ENCODE data around the gene TRIM9. TPM values are rescaled to one million over a fixed set of nuclear protein-coding genes. Genes with fewer than 3 reads are reported as not detected.

Gene TRIM9
- total RNA-seq, 1 donor from 2014 or later = under 0.01 TPM

DNA sequence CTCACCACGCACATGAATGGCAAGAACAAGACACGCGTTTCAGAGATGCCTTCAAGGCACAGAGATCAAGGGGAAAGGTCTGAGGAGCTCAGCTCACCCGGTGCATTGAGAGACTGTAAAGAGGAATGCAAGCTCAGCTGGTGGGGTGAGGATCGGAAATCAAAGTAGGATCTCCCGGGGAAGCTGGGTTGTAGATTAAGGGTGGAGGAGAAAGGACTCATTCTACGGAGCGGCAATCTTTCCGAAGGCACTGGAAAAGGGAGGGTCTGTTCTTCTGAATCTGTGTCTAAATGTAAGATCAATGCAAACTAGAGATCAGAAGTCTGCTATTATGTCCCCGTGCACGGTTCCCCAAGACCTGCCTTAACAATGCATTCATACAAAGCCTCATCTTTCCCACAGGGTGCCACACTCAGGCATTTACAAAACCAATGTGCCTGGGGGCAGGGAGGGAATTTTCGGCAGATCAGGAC is 109.0 kb downstream of the TRIM9 start:
- no peak for DNase-seq (ENCODE audit: low read depth)
- no peak overlapping the region for H3K4me3 ChIP-seq (ENCODE audit: low read depth, low read length)
- TF ChIP-seq CTCF (IDR thresholded peaks at IDR 0.05; ENCODE audit: insufficient read depth, low read length, severe bottlenecking) = no peak
- no peaks in the 10 kb centered on the region for H3K36me3 ChIP-seq (ENCODE audit: control insufficient read depth, insufficient read depth, low read length)
- peaks cover 3% of the 10 kb centered on the region for H3K27me3 ChIP-seq (ENCODE audit: control insufficient read depth, insufficient read depth, low read length)
- no peak for FAIRE-seq

GRCh38 chr14:50985124-50985858 is 109.6 kb downstream of the TRIM9 start:
- peaks cover 7% of the 10 kb centered on the region for H3K27me3 ChIP-seq (ENCODE audit: control insufficient read depth, insufficient read depth, low read length)
- H3K4me3 ChIP-seq (ENCODE audit: low read depth, low read length) = no peak overlapping the region
- FAIRE-seq = no peak
- H3K36me3 ChIP-seq (ENCODE audit: control insufficient read depth, insufficient read depth, low read length) = no peaks in the 10 kb centered on the region
- no peak for DNase-seq (ENCODE audit: low read depth)
- no peak for TF ChIP-seq CTCF (IDR thresholded peaks at IDR 0.05; ENCODE audit: insufficient read depth, low read length, severe bottlenecking)

GRCh38 chr14:50984036-50984710 is 110.7 kb downstream of the TRIM9 start:
- DNase-seq (ENCODE audit: low read depth) = no peak
- no peak for FAIRE-seq
- TF ChIP-seq CTCF (IDR thresholded peaks at IDR 0.05; ENCODE audit: insufficient read depth, low read length, severe bottlenecking) = no peak
- no peaks in the 10 kb centered on the region for H3K36me3 ChIP-seq (ENCODE audit: control insufficient read depth, insufficient read depth, low read length)
- no peak overlapping the region for H3K4me3 ChIP-seq (ENCODE audit: low read depth, low read length)
- H3K27me3 ChIP-seq (ENCODE audit: control insufficient read depth, insufficient read depth, low read length) = peaks cover 7% of the 10 kb centered on the region

DNA sequence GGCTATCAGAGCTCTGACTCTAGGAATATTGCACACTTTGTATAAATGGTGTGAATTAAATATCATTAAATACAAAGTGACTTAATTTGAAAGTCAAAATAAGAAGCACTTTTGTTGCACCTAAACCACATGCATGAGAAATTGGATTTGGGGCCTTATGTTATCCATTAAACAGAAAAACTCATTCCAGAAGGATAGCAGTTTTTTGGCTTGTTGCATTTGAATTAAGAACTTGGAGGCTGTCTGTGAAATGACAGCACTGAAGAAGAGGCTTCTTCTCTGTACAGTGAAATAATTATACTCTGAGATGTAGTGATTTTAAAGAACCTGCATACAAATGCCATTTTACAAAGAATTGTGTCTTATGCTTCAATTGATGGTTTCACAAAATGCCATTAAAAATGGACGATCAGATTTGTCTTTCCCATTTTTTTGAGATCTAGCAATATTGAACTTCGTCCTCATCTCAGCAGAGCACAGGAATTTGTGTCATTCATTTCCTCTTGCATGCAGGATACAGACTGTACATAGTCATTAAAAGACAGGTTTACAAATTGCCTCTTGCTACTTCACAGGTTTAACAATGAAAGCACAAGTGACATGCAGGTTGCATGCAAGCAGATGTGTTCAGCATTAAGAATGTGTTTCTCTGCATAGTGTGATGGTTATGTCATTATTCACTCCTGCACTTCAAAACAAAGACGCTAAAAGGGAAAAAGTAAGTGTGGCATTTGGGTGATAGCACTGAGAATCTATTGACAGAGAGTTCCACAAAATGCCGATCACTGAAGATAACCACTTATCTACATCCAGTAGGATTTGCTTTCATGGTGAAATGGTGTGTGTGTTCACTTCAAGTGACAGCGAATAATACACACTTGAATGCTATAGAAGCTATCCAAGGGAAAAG is 114.7 kb downstream of the TRIM9 start:
- DNase-seq (ENCODE audit: low read depth) (no peak), FAIRE-seq (no peak)
- TF ChIP-seq CTCF (IDR thresholded peaks at IDR 0.05; ENCODE audit: insufficient read depth, low read length, severe bottlenecking) = no peak
- H3K4me3 ChIP-seq (ENCODE audit: low read depth, low read length) = no peak overlapping the region
- H3K36me3 ChIP-seq (ENCODE audit: control insufficient read depth, insufficient read depth, low read length) = no peaks in the 10 kb centered on the region
- H3K27me3 ChIP-seq (ENCODE audit: control insufficient read depth, insufficient read depth, low read length) = peaks cover 7% of the 10 kb centered on the region

DNA sequence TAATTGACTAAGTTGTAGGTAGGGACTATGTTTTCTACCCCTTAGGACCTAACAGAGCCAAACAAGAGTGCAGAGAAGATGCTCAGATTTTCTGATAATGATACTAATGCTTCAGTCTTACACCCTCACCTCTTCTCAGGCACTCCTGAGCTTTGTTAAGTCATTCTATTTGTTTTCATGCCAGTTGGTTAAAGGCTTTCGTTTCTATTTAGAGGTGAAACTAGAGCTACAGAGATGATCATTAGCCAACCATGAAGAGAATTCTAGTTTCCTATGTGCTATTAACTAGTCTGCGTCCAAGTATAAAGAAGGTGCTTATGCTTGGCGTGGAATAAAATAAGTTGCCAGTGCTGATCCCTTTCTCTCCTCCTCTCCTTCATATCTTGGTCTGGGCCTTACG is 116.0 kb downstream of the TRIM9 start:
- H3K27me3 ChIP-seq (ENCODE audit: control insufficient read depth, insufficient read depth, low read length) = peaks cover 7% of the 10 kb centered on the region
- H3K36me3 ChIP-seq (ENCODE audit: control insufficient read depth, insufficient read depth, low read length) = no peaks in the 10 kb centered on the region
- no peak overlapping the region for H3K4me3 ChIP-seq (ENCODE audit: low read depth, low read length)
- TF ChIP-seq CTCF (IDR thresholded peaks at IDR 0.05; ENCODE audit: insufficient read depth, low read length, severe bottlenecking) = no peak
- DNase-seq (ENCODE audit: low read depth) (no peak), FAIRE-seq (no peak)
